CD4-positive, CD25-positive, alpha-beta regulatory T cell (primary cell): ENCODE results near the gene EIF3M. TPM values are rescaled to one million over a fixed set of nuclear protein-coding genes. Genes with fewer than 3 reads are reported as not detected.
"Not testable (repeated sequence)": the region's sequence is repeated elsewhere in the genome, so short reads cannot be mapped to it uniquely, and the experiment has no call there.

Source experiments
- ATAC-seq, 2 donors: fragments of 150-1000 bp; cut with Tn5 transposase; one replicate each; pipeline ENCODE4 v1.10.0; 2021; ENCODE audit warnings: low read depth in 2 of 2, moderate number of reproducible peaks in 2 of 2, moderate library complexity in 1 of 2
- DNase-seq, 3 donors: peaks; one replicate each; pipeline versions ENCODE4 v3.0.0 to v3.0.0-alpha.2; 2012 to 2022; ENCODE audit warnings: mixed read lengths in 1 of 3
- H3K27ac ChIP-seq: one replicate; pipeline ENCODE4 v1.7.0; 2013; ENCODE audit warnings: mild to moderate bottlenecking, low read length; ENCODE audit not compliant: insufficient read depth, poor library complexity, severe bottlenecking
- H3K27me3 ChIP-seq: one replicate; pipeline ENCODE4 v1.7.0; 2013; ENCODE audit warnings: low read length; ENCODE audit not compliant: control insufficient read depth, insufficient read depth
- H3K36me3 ChIP-seq: one replicate; pipeline ENCODE4 v1.7.0; 2013; ENCODE audit warnings: mild to moderate bottlenecking, low read length, moderate library complexity; ENCODE audit not compliant: control insufficient read depth, insufficient read depth
- H3K4me1 ChIP-seq: 2 replicates; pipeline ENCODE4 v1.7.0; 2013; ENCODE audit warnings: mild to moderate bottlenecking, low read length; ENCODE audit not compliant: insufficient read depth, control insufficient read depth, poor library complexity, severe bottlenecking
- H3K4me3 ChIP-seq: one replicate; pipeline ENCODE4 v1.7.0; 2013; ENCODE audit warnings: low read depth, mild to moderate bottlenecking, low read length, moderate library complexity
- H3K9me3 ChIP-seq, 2 experiments: 1 replicate in 1 of 2; 2 replicates in 1 of 2; pipeline ENCODE4 v1.7.0; 2013; ENCODE audit warnings: low read length in 2 of 2, mild to moderate bottlenecking in 1 of 2, moderate library complexity in 1 of 2; ENCODE audit not compliant: control insufficient read depth in 2 of 2
- H3K27ac Mint-ChIP-seq, 3 donors: one replicate each; pipeline ENCODE4 v1.8.0; 2020 to 2022; ENCODE audit warnings: mild to moderate bottlenecking in 3 of 3, mixed read lengths in 3 of 3, moderate library complexity in 2 of 3
- H3K27me3 Mint-ChIP-seq: one replicate; pipeline ENCODE4 v1.8.0; 2022; ENCODE audit warnings: mild to moderate bottlenecking, mixed read lengths
- H3K36me3 Mint-ChIP-seq: one replicate; pipeline ENCODE4 v1.8.0; 2020; ENCODE audit warnings: mixed read lengths
- H3K4me1 Mint-ChIP-seq, 4 donors: one replicate each; pipeline ENCODE4 v1.8.0; 2020 to 2022; ENCODE audit warnings: mixed read lengths in 4 of 4, mild to moderate bottlenecking in 1 of 4
- H3K4me3 Mint-ChIP-seq, 4 donors: one replicate each; pipeline ENCODE4 v1.8.0; 2020 to 2022; ENCODE audit warnings: mild to moderate bottlenecking in 4 of 4, mixed read lengths in 4 of 4, moderate library complexity in 3 of 4
- H3K9me3 Mint-ChIP-seq, 7 donors: one replicate each; pipeline ENCODE4 v1.8.0; 2020 to 2022; ENCODE audit warnings: mixed read lengths in 7 of 7, mild to moderate bottlenecking in 3 of 7, moderate library complexity in 2 of 7
- polyA plus RNA-seq, 4 donors: library from polyadenylated mRNA; unstranded; fragments of 300-500 nt; fragmentation: Illumina TruSeq; gene quantifications; one replicate each; pipeline ENCODE4 v1.2.3, GENCODE V29; 2021
- total RNA-seq: library from RNA; stranded (reverse); gene quantifications from one replicate; pipeline ENCODE4 v1.2.3, GENCODE V29; 2022

Gene EIF3M
- total and polyA plus RNA-seq, 5 donors from 2014 or later: 191 to 323 (median 286) TPM

GRCh38 chr11:32597921-32598320, 14.3 kb downstream of the EIF3M start:
- H3K27ac ChIP-seq: no peak overlapping the region

GRCh38 chr11:32602657-32603415, 19.2 kb downstream of the EIF3M start:
- Histone ChIP-seq H3K9me3 (no peaks in the 10 kb centered on the region), H3K36me3 (peaks cover 71% of the 10 kb centered on the region), H3K4me1 (no peaks in the 10 kb centered on the region), H3K27me3 (no peaks in the 10 kb centered on the region), H3K27ac (peak overlapping the region; percentile 19), H3K4me3 (no peak overlapping the region)
- Mint-ChIP-seq H3K27me3 (no peaks in the 10 kb centered on the region), H3K4me3 (no peak overlapping the region), H3K27ac (peak overlapping the region; percentile 1 to 48 (median 16)), H3K9me3 (peaks cover 0 to 5% (median 0%) of the 10 kb centered on the region in 7 donors), H3K4me1 (peaks cover 0 to 4% (median 3%) of the 10 kb centered on the region in 4 donors), H3K36me3 (peaks cover 31% of the 10 kb centered on the region)
- ATAC-seq: no peak
- DNase-seq: no peak

More at GRCh38 chr11:32597921-32598320, 14.3 kb downstream of the EIF3M start:
- ATAC-seq (no peak), DNase-seq (no peak)
- Mint-ChIP-seq H3K4me3 (no peak overlapping the region), H3K27ac (peak overlapping the region in 1 of 3 donors; percentile 45), H3K27me3 (no peaks in the 10 kb centered on the region), H3K4me1 (peaks cover 5 to 16% (median 13%) of the 10 kb centered on the region in 4 donors), H3K9me3 (no peaks in the 10 kb centered on the region), H3K36me3 (peaks cover 49% of the 10 kb centered on the region)
- Histone ChIP-seq H3K36me3 (peaks cover 95% of the 10 kb centered on the region), H3K4me3 (no peak overlapping the region), H3K27me3 (no peaks in the 10 kb centered on the region), H3K4me1 (no peaks in the 10 kb centered on the region), H3K9me3 (no peaks in the 10 kb centered on the region)

- H3K27me3 Mint-ChIP-seq: no peaks in the 10 kb centered on the region
These were observed 22.6 kb downstream of the EIF3M start for GRCh38 chr11:32606220-32606619.

GRCh38 chr11:32608826-32609225, 25.2 kb downstream of the EIF3M start:
- H3K9me3 ChIP-seq, H3K27me3 ChIP-seq, H3K4me1 ChIP-seq, H3K4me3 ChIP-seq, ATAC-seq, H3K4me1 Mint-ChIP-seq, H3K27me3 Mint-ChIP-seq, DNase-seq, H3K27ac ChIP-seq, H3K9me3 Mint-ChIP-seq, H3K4me3 Mint-ChIP-seq: not testable (repeated sequence)
- peak overlapping the region in 1 of 3 donors; percentile 17 for H3K27ac Mint-ChIP-seq
- peaks cover 19% of the 10 kb centered on the region for H3K36me3 Mint-ChIP-seq
- peaks cover 15% of the 10 kb centered on the region for H3K36me3 ChIP-seq

More at GRCh38 chr11:32606220-32606619, 22.6 kb downstream of the EIF3M start:
- H3K36me3 ChIP-seq: peaks cover 39% of the 10 kb centered on the region
- DNase-seq (no peak), ATAC-seq (no peak)
- H3K9me3 ChIP-seq: no peaks in the 10 kb centered on the region
- no peak overlapping the region for H3K27ac Mint-ChIP-seq
- peaks cover 0 to 3% (median 0%) of the 10 kb centered on the region in 4 donors for H3K4me1 Mint-ChIP-seq
- no peak overlapping the region for H3K27ac ChIP-seq
- peaks cover 0 to 8% (median 3%) of the 10 kb centered on the region in 7 donors for H3K9me3 Mint-ChIP-seq
- no peaks in the 10 kb centered on the region for H3K27me3 ChIP-seq
- H3K4me3 ChIP-seq: no peak overlapping the region
- H3K36me3 Mint-ChIP-seq: peaks cover 37% of the 10 kb centered on the region
- H3K4me1 ChIP-seq: no peaks in the 10 kb centered on the region
- H3K4me3 Mint-ChIP-seq: no peak overlapping the region

DNA sequence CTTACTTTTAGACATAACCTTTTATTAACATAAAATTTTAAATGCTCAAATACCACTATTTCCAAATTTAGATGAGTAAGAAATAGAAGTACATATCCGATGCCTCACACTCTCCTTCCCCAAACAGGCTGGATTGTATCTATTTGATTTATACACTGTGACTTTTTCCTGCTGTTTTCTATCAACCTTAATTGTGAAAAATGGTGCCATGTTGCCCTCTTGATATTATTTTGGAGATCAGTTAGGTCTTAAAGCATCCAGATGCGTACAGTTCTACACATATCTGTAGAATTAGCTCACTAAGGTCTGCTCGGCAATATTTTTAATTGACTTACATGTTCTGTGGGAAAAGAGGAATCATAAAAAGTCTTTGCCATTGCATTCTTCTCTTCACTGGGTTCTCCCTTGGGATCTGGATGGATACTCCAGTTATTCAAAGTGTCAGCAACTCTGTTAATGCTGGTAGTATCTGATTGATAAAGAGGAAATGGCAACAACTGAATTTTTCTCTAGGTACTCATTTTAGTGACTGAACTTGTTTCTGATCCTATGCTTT, 27.2 kb downstream of the EIF3M start:
- Histone ChIP-seq H3K4me3 (no peak overlapping the region), H3K36me3 (no peaks in the 10 kb centered on the region), H3K27ac (no peak overlapping the region), H3K27me3 (no peaks in the 10 kb centered on the region), H3K9me3 (no peaks in the 10 kb centered on the region), H3K4me1 (no peaks in the 10 kb centered on the region)
- Mint-ChIP-seq H3K27me3 (peaks cover 11% of the 10 kb centered on the region), H3K27ac (no peak overlapping the region), H3K9me3 (peaks cover 0 to 8% (median 3%) of the 10 kb centered on the region in 7 donors), H3K4me3 (no peak overlapping the region), H3K36me3 (peaks cover 14% of the 10 kb centered on the region), H3K4me1 (peaks cover 0 to 3% (median 0%) of the 10 kb centered on the region in 4 donors)
- DNase-seq (no peak), ATAC-seq (no peak)

DNA sequence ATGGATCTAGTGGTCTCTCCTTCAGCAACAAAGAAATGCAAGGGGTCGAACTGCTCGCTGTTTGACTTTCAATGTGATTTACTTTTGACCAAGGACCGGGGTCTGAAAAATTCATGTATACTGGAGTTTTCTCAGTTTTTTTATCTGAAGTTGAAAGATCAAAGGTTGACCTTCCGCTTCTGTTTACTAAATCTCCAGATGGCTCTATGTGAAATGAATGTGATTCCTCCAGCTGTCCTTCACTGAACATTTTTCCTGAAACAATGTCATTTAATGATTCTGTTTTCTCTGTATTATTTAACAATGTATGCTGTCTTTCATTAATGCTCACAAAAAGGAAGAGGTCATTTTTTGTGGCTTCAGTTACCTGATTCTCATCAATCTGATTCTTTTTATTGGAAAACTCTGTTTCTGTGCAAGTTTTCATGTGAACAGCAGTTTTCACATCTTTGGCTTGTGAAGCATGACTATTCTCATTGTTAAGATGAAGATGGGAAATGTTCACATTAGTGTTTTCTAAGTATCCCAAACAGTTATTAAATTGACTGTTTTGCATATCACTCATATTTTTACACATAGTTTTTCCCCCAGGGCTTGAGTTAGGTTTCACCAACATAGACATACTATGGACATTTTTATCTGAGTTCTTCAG, 30.0 kb downstream of the EIF3M start:
- no peak overlapping the region for H3K4me3 ChIP-seq
- Mint-ChIP-seq H3K27me3 (peaks cover 19% of the 10 kb centered on the region), H3K4me3 (no peak overlapping the region), H3K36me3 (peaks cover 8% of the 10 kb centered on the region), H3K4me1 (no peaks in the 10 kb centered on the region), H3K9me3 (peaks cover 0 to 5% (median 0%) of the 10 kb centered on the region in 7 donors), H3K27ac (no peak overlapping the region)
- H3K9me3 ChIP-seq: no peaks in the 10 kb centered on the region
- no peaks in the 10 kb centered on the region for H3K27me3 ChIP-seq
- no peak for ATAC-seq
- no peak overlapping the region for H3K27ac ChIP-seq
- H3K4me1 ChIP-seq: no peaks in the 10 kb centered on the region
- no peaks in the 10 kb centered on the region for H3K36me3 ChIP-seq
- no peak for DNase-seq

DNA sequence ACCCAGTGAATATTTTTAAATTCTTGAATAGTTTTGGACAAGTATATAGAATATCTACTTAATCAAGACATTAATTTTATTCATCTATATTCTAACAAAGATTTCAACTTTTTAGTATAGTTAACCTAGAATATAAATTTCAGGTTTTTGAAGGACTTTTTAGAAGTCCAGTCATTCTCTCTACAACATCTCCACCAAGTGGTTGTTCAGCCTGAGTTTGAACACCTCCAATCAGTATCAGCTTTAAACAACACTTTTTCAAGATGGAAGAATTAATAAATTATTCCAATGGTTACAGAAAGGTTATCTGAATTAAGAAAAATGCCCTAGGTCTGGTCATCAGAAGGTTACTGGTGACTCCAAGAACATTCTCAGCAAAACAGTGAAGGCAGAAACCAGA, 31.8 kb downstream of the EIF3M start:
- Mint-ChIP-seq H3K27ac (no peak overlapping the region), H3K27me3 (peaks cover 19% of the 10 kb centered on the region), H3K36me3 (no peaks in the 10 kb centered on the region), H3K4me3 (no peak overlapping the region), H3K9me3 (peaks cover 0 to 4% (median 3%) of the 10 kb centered on the region in 7 donors), H3K4me1 (no peaks in the 10 kb centered on the region)
- DNase-seq (no peak), ATAC-seq (no peak)
- no peaks in the 10 kb centered on the region for H3K4me1 ChIP-seq
- H3K27ac ChIP-seq: no peak overlapping the region
- no peaks in the 10 kb centered on the region for H3K27me3 ChIP-seq
- H3K4me3 ChIP-seq: no peak overlapping the region
- no peaks in the 10 kb centered on the region for H3K36me3 ChIP-seq
- no peaks in the 10 kb centered on the region for H3K9me3 ChIP-seq
